Activated naive CD4-positive, alpha-beta T cell treated with anti-CD3 and anti-CD28 coated beads, Interleukin-2, amount 50 U/mL, for 16 hours (primary cell): ENCODE results near the gene GID8.
"Not testable (repeated sequence)": the region's sequence is repeated elsewhere in the genome, so short reads cannot be mapped to it uniquely, and the experiment has no call there.

ENCODE experiments used
- DNase-seq: peaks from one replicate; pipeline ENCODE4 v3.0.0-alpha.2; 2020

GID8 gene

DNA sequence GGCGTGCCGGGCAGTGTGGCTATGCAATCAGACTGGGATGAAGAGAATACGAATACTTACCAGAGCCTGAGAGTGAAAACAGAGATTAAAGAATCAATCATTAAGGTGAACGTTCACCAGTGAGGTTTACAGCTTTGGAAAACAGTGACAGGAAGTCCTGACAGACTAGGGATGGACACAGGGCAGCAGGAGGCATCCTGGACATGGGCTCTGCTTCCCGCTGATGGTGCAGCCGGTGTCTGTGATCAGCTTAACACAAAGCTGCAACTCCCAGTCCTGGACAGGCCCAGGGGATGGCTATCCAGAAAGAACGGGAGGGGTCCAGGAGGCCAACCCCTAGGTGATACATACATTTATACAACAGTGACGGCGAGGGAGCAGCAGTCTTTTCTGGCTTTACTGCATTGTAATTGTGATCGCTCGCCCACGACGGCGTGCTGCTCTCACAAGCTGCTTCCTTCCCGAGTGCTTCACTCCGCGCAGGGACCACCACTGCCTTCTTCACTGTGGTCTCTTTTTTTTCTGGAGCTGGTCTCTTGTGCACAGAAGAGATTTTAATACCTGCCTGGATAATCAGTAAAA lies 32.3 kb upstream of the GID8 start:
- DNase-seq: no peak

DNA sequence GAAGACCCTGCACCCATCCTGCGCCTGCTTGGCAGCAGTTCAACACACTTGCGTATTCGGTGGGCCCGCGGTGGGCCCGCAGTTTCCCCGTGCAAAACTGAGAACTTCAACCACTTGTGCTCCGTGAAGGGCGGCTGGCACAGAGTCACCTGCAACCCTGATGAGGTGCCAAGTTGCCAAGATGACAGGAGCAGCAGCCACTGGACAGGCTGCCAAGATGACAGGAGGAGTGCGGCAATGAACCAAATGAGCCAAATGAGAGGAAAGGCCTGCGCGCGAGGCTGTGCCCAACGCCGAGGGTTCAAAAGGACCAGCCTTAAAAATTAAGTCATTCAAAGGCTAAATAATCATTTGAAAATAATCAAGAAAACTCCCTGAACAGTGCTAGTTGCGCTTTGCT lies 31.7 kb upstream of the GID8 start:
- DNase-seq: no peak

DNA sequence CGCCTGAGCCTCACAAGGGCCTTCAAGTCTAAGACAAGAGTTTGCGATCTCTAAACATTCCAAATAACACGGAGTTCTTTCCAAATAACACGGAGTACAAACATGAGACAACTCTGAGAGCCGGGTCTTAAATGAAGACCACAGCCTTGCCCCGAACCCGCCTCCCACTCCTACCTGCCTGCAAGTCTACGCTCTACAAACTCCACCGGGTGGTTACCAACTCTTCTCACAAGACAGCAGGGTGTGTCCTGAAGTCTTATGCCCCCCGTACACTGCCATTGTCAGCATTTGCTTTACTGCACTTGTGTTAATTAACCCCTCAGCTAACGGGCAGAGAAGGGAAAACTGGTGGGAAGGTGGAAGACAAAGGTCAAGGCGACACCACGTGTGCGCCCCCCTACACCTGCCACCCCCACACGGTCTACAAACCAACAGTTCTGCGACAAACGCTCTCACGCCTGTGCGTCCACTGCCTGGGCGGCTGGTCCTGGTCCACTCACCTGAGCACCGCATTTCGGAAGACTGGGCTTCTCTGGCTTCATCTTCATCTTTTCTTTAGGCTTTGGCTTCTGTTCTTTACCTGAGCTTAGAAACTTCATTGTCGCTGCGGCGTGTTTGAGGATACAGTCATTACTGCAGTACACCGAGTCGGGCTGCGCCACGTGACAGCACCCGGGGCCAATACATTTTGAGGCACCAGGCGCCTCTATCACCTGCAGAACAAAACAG lies 31.1 kb upstream of the GID8 start:
- DNase-seq: no peak

DNA sequence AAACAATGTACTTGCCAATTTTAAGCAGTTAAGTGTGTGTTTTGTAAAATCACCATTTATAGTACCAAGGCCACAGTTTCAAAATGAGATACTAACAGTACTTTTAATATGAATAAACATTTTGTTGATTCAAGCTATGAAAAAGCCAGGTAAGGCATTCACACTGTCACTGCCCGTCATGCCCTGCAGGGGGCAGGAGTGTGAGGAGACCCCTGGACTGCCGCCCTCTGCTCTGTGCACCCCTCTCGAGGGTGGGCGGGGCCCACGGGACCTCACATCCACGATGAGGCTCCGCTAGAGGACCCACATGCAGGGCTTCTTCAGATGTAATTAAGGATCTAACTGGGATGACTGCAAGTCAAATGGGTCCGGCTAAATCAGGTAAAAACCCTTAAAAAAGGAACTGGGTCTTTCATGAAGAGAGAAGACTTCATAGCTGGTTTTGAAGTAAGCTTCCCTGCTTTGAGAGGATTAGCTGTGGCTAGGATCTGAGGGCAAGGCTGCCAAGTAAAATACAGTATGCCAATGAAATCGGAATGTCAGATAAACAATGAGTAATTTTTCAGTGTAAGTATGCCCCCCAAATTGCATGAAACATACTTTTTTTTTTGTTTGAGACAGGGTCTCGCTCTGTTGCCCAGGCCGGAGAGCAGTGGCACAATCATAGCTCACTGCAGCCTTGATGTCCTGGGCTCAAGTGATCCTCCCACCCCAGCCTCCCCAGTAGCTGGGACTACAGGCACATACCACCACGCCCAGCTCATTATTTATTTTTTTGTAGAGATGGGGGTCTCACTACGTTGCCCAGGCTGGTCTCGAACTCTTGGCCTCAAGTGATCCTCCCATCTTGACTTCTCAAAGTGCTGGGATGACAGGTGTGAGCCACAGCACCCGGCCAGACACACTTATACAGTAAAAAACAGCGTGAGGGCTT lies 30.3 kb upstream of the GID8 start:
- peak; percentile 47 for DNase-seq

GRCh38 chr20:62908971-62909791 lies 28.8 kb upstream of the GID8 start:
- DNase-seq: no peak

- DNase-seq: no peak
These were observed 27.7 kb upstream of the GID8 start for GRCh38 chr20:62910217-62910766.

- DNase-seq: no peak
These were observed 27.0 kb upstream of the GID8 start for GRCh38 chr20:62910777-62911497.

DNA sequence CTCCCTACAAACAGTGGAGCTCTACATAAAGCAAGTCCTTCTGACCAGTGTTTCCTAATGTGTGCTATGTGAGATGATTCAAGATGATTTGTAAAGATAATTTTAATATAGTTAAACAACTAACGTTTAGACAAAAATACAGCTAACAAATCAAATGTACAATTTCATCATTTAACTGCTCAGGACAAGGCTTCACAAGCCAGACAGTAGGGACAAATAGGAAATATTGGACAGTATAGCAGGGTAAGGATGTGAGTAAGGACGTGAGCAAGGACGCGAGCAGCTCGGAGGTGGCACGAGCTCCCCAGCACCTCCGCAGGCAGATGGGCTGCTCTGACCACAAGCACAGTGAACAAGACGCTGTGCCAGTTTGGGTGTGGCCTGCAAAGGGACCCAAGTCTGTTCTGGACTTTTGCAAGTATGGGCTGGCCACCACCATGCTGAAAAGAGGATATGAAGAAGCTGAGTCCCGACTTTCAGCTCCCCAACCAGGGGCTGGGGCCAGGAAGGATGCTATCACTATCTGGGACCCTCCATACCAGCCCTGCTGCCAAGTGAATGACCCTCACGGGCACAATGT lies 26.2 kb upstream of the GID8 start:
- no peak for DNase-seq

DNA sequence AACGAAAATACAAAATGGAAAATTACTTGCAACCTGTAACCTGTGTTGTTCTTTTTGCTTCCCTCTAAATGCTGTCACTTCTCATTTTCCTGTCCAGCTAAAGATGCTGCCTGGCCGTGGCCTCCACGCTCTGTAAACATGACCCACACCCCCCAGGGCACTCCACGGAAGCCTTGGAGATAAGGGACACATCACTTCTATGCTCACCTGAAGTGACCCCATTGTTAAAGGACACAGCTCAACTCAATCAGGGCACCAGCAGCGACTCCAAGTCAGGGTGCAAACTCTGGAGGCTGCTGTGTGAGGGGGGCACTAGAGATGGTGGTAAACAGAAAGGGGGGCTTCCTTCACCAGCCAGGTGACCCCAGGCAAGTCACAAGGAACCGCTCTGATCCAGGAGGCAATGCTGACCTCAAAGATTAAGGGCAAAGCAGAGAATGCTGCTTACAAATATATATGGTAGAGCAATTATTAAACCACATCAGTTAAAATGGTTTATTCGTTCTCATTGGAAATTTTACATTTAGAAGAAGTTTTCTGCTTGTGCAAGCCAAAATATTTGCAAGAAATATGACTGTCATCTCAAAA lies 24.8 kb upstream of the GID8 start:
- no peak for DNase-seq

DNA sequence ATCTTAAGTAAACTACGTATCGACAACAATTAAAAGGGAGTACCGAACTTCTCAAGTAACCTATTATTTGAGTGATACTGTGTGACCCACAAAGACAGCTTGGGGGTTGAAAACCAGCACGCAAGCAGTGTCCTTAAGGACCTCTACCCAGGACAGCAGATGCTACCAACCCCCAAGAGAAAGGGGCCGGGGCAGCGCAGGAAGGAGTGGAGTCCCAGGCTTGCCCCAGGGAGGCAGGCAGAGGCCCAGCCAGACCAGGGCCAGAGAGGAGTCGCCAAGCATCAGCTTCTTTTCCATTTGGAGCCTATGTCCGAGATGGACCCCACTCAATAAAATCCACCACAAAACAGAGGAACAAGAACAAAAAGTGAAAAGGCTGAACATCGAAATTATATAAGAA lies 23.5 kb upstream of the GID8 start:
- DNase-seq: no peak

- no peak for DNase-seq
These were observed 22.9 kb upstream of the GID8 start for GRCh38 chr20:62914970-62915457.

GRCh38 chr20:62916703-62917476 lies 21.1 kb upstream of the GID8 start:
- no peak for DNase-seq

DNA sequence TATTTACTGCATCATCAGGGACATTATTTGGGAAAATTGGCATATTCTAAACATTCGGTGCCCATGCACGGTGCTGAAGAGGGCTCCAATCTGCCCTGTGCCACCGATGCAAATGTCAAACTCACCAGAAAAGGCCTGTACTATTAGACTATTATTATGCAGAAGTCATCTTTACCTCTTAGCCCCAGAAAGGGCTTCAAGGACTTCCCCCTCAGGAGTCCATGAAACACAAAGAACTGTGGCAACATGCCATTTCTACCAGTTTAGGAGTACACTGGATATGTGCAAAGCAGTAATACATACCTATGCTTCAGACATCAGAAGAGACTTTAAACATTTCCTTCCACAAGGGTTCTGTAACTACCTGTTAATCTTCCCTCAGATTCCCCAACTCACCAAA lies 20.2 kb upstream of the GID8 start:
- no peak for DNase-seq

DNA sequence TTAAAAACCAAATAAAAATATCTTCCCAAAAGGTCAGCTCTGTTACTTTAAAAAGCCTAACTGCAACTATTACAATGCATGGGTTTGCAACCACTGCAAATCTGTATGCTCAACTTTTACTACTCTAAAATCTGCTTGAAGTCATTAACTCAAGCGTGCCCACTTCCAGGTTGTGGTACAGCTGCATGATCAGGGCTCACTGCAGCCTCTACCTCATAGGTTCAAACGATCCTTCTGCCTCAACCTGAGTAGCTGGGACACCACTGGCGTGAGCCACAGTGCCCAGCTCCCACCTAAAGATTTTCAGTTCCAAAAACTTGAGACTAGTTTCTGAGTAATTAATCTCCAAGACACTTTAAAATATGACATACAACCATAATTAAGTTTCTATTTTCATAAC lies 19.8 kb upstream of the GID8 start:
- no peak for DNase-seq

DNA sequence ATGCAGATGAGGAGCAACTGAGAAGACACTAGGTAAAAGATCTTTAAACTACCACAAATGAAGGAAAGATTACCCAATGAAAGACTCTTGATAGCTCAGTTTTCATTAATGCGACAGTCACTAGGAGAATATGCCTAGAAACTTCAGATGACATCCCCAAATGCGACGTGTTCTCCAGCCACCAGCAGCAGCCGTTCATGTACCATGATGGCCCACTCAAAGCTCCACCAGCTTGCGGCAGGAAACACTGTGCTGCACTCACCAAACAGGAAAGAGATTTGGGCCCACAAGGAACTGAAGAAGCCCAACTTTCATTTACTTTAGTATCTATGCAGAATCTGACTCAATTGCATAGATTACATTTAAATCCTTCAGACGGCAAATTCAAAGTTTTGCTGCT lies 19.1 kb upstream of the GID8 start:
- peak; percentile 31 for DNase-seq

GRCh38 chr20:62920039-62920645 lies 17.8 kb upstream of the GID8 start:
- no peak for DNase-seq

DNA sequence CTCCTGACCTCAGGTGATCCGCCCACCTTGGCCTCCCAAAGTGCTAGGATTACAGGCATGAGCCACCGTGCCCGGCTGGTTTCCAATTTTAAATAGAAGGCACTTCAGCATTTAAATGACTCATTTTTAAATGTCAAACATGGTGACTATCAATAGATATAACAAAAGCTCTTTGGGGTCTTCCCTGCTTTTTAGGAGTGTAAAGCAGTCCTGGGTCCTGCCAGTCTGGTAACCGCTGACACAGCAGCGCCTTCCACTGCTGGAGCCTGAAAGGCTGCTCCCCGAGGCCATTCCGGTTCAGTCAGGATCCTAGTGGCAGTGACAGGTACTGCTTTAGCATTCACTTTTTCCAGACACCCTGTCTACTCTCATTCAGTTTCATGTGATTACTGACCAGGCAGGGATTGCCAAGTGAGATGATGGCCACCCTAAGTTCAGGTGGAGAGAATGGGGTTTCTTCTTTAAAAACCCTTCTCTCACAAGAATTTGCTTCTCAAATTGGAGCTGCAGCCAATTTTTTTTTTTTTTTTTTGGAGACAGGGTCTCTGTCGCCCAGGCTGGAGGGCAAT lies 16.7 kb upstream of the GID8 start:
- DNase-seq: peak; percentile 65

DNA sequence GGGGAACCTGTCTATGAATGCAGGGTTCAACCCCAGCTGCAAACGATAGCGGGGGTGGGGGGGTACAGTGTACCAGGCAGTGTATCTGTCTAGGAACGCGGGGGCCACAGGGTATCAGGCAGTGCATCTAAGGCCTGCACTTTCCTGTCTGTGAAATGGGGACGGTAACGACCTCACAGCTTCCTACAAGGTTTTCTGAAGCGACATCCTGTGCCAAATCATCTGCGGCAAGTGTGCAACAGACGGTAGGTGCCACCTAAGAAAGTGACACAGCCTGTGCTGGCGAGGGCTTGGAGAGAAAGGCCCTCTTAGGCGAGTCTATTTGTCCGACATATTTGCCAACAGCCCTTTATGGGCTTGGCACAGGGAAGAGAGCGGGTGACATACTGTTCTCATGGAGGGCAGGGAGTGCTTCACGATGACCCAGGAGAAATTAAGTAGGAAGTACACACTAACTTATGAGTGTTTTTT lies 15.5 kb upstream of the GID8 start:
- DNase-seq: peak; percentile 34

- DNase-seq: not testable (repeated sequence)
These were observed 14.8 kb upstream of the GID8 start for GRCh38 chr20:62923059-62923668.
